NCI-H1930 (cell line): ENCODE measurements around the gene RUNX2.

Source experiments
- DNase-seq, 2 experiments: peaks; one replicate each; lab custom pipeline; 2025; lab: John Stamatoyannopoulos, UW

RUNX2 gene

GRCh38 chr6:45590696-45591184 is 262.6 kb downstream of the RUNX2 start:
- no peak for DNase-seq

- no peak for DNase-seq
Measured at GRCh38 chr6:45591306-45591705, 263.2 kb downstream of the RUNX2 start.

GRCh38 chr6:45591890-45592289 is 263.8 kb downstream of the RUNX2 start:
- no peak for DNase-seq

GRCh38 chr6:45592991-45593390 is 264.9 kb downstream of the RUNX2 start:
- no peak for DNase-seq

GRCh38 chr6:45595010-45595851 is 267.1 kb downstream of the RUNX2 start:
- no peak for DNase-seq

GRCh38 chr6:45597424-45597823 is 269.3 kb downstream of the RUNX2 start:
- no peak for DNase-seq

GRCh38 chr6:45599053-45599452 is 270.9 kb downstream of the RUNX2 start:
- DNase-seq, result no peak

- no peak for DNase-seq
Measured at GRCh38 chr6:45605971-45606370, 277.8 kb downstream of the RUNX2 start.

- no peak for DNase-seq
Measured at GRCh38 chr6:45606831-45607400, 278.8 kb downstream of the RUNX2 start.

GRCh38 chr6:45607798-45608197 is 279.7 kb downstream of the RUNX2 start:
- DNase-seq, result no peak

- no peak for DNase-seq
Measured at GRCh38 chr6:45608252-45608913, 280.3 kb downstream of the RUNX2 start.

- no peak for DNase-seq
Measured at GRCh38 chr6:45609141-45609638, 281.1 kb downstream of the RUNX2 start.

GRCh38 chr6:45610374-45610773 is 282.2 kb downstream of the RUNX2 start:
- no peak for DNase-seq

- DNase-seq, result no peak
Measured at GRCh38 chr6:45610832-45611231, 282.7 kb downstream of the RUNX2 start.

- no peak for DNase-seq
Measured at GRCh38 chr6:45611491-45611890, 283.4 kb downstream of the RUNX2 start.

- no peak for DNase-seq
Measured at GRCh38 chr6:45613656-45614055, 285.5 kb downstream of the RUNX2 start.

- no peak for DNase-seq
Measured at GRCh38 chr6:45614488-45615285, 286.6 kb downstream of the RUNX2 start.

- no peak for DNase-seq
Measured at GRCh38 chr6:45616209-45616608, 288.1 kb downstream of the RUNX2 start.

GRCh38 chr6:45617441-45617840 is 289.3 kb downstream of the RUNX2 start:
- no peak for DNase-seq

- DNase-seq, result no peak
Measured at GRCh38 chr6:45618259-45618658, 290.1 kb downstream of the RUNX2 start.

GRCh38 chr6:45619211-45619760 is 291.2 kb downstream of the RUNX2 start:
- no peak for DNase-seq
